ENCODE data around the gene RAC3. TPM values are rescaled to one million over a fixed set of nuclear protein-coding genes. Genes with fewer than 3 reads are reported as not detected.

The RAC3 gene
- total and polyA plus RNA-seq, 4 donors: 0.63 to 6.3 (median 3.3) TPM

- no peaks in the 10 kb centered on the region for H3K9me3 ChIP-seq (ENCODE audit: control insufficient read depth in 4 of 4, low read length in 3 of 4)
- 13% methylated on average over 23 of the region's 23 CpGs for WGBS
- H3K27me3 ChIP-seq (ENCODE audit: control insufficient read depth in 4 of 4, insufficient read depth in 4 of 4, low read length in 3 of 4): no peaks in the 10 kb centered on the region
- H3K27ac ChIP-seq (ENCODE audit: low read depth in 1 of 2, low read length in 2 of 2): peak overlapping the region; percentile 90 to 99
- H3K4me1 ChIP-seq (ENCODE audit: control insufficient read depth in 4 of 4, insufficient read depth in 4 of 4, low read length in 3 of 4): peaks cover 18 to 67% (median 44%) of the 10 kb centered on the region in 4 donors
- H3K4me3 ChIP-seq (ENCODE audit: low read depth in 1 of 3, low read length in 3 of 3): peak overlapping the region; percentile 40 to 90 (median 70)
- peaks cover 0 to 5% (median 1%) of the 10 kb centered on the region in 4 donors for H3K36me3 ChIP-seq (ENCODE audit: control insufficient read depth in 4 of 4, insufficient read depth in 3 of 4, low read depth in 1 of 4, low read length in 3 of 4)
- DNase-seq (ENCODE audit: low spot score): no peak
- peak in 1 of 2 donors; percentile 10 for TF ChIP-seq RXRA (IDR thresholded peaks at IDR 0.05)
- no peak for TF ChIP-seq EGR1 (IDR thresholded peaks at IDR 0.05; ENCODE audit: low read depth in 2 of 2)
- H3K9ac ChIP-seq (ENCODE audit: low read depth in 1 of 2, low read length in 2 of 2): peak overlapping the region; percentile 70 to 96
These were observed 5.2 kb downstream of the RAC3 start for GRCh38 chr17:82036634-82037091.

GRCh38 chr17:82037092-82037888 is 5.8 kb downstream of the RAC3 start, which contains the start of gene DCXR:
TSS of gene DCXR (minus strand) at chr17:82037697. CDS start at chr17:82037682, 15 bp downstream.
- Histone ChIP-seq H3K36me3 (ENCODE audit: control insufficient read depth in 4 of 4, insufficient read depth in 3 of 4, low read depth in 1 of 4, low read length in 3 of 4) (peaks cover 0 to 5% (median 1%) of the 10 kb centered on the region in 4 donors), H3K9ac (ENCODE audit: low read depth in 1 of 2, low read length in 2 of 2) (peak within 1 kb of the TSS; percentile 70 to 96), H3K27me3 (ENCODE audit: control insufficient read depth in 4 of 4, insufficient read depth in 4 of 4, low read length in 3 of 4) (no peaks in the 10 kb centered on the region), H3K4me1 (ENCODE audit: control insufficient read depth in 4 of 4, insufficient read depth in 4 of 4, low read length in 3 of 4) (peaks cover 16 to 64% (median 40%) of the 10 kb centered on the region in 4 donors), H3K9me3 (ENCODE audit: control insufficient read depth in 4 of 4, low read length in 3 of 4) (no peaks in the 10 kb centered on the region), H3K4me3 (ENCODE audit: low read depth in 1 of 3, low read length in 3 of 3) (peak within 1 kb of the TSS; percentile 40 to 90 (median 70)), H3K27ac (ENCODE audit: low read depth in 1 of 2, low read length in 2 of 2) (peak within 1 kb of the TSS; percentile 90 to 99)
- no peak for TF ChIP-seq HNF4A (conservative IDR thresholded peaks at IDR 0.05)
- TF ChIP-seq ATF3 (IDR thresholded peaks at IDR 0.05): no peak
- TF ChIP-seq RAD21 (IDR thresholded peaks at IDR 0.05): peak in 1 of 2 donors; percentile 35
- no peak for TF ChIP-seq YY1 (IDR thresholded peaks at IDR 0.05)
- TF ChIP-seq EGR1 (IDR thresholded peaks at IDR 0.05; ENCODE audit: low read depth in 2 of 2): peak in 1 of 2 donors; percentile 81
- peak; percentile 11 for TF ChIP-seq FOXA1 (IDR thresholded peaks at IDR 0.05)
- no peak for TF ChIP-seq NR2F2 (IDR thresholded peaks at IDR 0.05)
- peak; percentile 95 for TF ChIP-seq SP1 (IDR thresholded peaks at IDR 0.05)
- peak; percentile 68 for TF ChIP-seq CTCF (IDR thresholded peaks at IDR 0.05; ENCODE audit: low read depth, low read length, missing input control)
- no peak for TF ChIP-seq JUND (IDR thresholded peaks at IDR 0.05)
- TF ChIP-seq REST (IDR thresholded peaks at IDR 0.05): peak; percentile 50
- no peak for TF ChIP-seq FOXA2 (IDR thresholded peaks at IDR 0.05)
- no peak for TF ChIP-seq RXRA (IDR thresholded peaks at IDR 0.05)
- no peak for TF ChIP-seq MAX (IDR thresholded peaks at IDR 0.05)
- peak in 1 of 2 donors; percentile 52 for TF ChIP-seq GABPA (IDR thresholded peaks at IDR 0.05 in 1 of 2, conservative IDR thresholded peaks at IDR 0.05 in 1 of 2)
- no peak for TF ChIP-seq HNF4G (IDR thresholded peaks at IDR 0.05)
- TF ChIP-seq ZBTB33 (IDR thresholded peaks at IDR 0.05): no peak
- TF ChIP-seq TAF1 (conservative IDR thresholded peaks at IDR 0.05): no peak
- peak; percentile 97 for DNase-seq (ENCODE audit: low spot score)
- under 1% methylated on average over 92 of the region's 92 CpGs for WGBS

Data from liver (tissue), 9 donors.